T1000 (cell line): ENCODE measurements around the gene USP22.
"Not testable (repeated sequence)": the region's sequence is repeated elsewhere in the genome, so short reads cannot be mapped to it uniquely, and the experiment has no call there.

Experiments
- DNase-seq: peaks from one replicate; lab custom pipeline; 2025; ENCODE audit warnings: mixed read lengths; lab: John Stamatoyannopoulos, UW

Gene USP22

GRCh38 chr17:20988001-20988636, 54.7 kb downstream of the USP22 start:
- DNase-seq: no peak

GRCh38 chr17:20987511-20987910, 55.3 kb downstream of the USP22 start:
- no peak for DNase-seq

- DNase-seq: no peak
Observed at GRCh38 chr17:20986767-20987510, 55.9 kb downstream of the USP22 start.

DNA sequence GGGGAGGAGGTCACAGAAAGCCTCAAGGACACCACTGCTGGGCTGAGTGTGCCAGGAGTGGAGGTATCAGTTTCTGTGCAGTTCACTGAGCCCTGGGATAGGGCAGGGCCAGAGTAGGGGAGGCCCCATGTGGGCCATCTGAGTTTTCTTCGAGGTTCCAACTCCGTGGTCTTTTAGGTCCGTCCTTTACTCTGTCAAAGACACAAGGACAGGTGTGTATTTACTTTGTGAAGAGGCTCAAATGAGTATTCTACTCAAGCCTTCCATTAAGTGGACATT, 59.5 kb downstream of the USP22 start:
- DNase-seq: no peak

- no peak for DNase-seq
Observed at GRCh38 chr17:20982589-20983358, 60.0 kb downstream of the USP22 start.

GRCh38 chr17:20981046-20981920, 61.5 kb downstream of the USP22 start:
- DNase-seq: no peak

DNA sequence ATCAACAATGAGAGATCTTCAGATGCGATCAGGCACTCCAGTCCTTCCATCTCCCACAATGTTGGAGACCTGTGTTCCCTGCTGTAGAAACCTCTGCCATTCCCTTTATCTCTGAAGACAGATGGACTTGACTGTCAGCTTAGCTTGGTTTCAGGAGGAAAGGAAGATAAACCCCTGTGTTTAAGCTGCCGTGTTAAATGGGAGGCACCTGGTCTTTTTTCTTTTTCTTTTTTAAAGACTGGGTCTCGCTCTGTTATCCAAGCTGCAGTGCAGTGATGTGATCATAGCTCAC, 63.1 kb downstream of the USP22 start:
- DNase-seq: no peak

GRCh38 chr17:20979007-20979791, 63.6 kb downstream of the USP22 start:
- DNase-seq: not testable (repeated sequence)

- DNase-seq: not testable (repeated sequence)
Observed at GRCh38 chr17:20977609-20978253, 65.1 kb downstream of the USP22 start.

DNA sequence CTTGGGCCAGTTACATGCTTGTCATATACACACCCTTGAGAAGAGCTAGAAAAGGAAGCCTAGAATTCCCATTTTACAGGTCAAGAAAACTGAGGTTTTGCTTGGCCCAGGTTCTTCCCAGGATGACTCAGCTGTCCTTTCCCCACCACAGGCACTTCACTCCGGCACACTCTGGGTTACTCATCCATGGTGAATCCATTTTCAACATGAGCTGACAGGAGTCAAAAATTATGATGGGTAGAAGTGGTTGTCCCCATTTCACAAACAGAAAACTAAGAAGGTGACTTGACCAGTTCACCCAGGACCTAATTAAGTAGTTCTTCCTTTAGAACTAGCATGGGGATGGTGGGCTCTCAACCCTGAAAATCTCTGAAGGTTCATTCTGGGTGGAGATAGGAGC, 67.2 kb downstream of the USP22 start:
- no peak for DNase-seq

- no peak for DNase-seq
Observed at GRCh38 chr17:20970329-20970728, 72.5 kb downstream of the USP22 start.

DNA sequence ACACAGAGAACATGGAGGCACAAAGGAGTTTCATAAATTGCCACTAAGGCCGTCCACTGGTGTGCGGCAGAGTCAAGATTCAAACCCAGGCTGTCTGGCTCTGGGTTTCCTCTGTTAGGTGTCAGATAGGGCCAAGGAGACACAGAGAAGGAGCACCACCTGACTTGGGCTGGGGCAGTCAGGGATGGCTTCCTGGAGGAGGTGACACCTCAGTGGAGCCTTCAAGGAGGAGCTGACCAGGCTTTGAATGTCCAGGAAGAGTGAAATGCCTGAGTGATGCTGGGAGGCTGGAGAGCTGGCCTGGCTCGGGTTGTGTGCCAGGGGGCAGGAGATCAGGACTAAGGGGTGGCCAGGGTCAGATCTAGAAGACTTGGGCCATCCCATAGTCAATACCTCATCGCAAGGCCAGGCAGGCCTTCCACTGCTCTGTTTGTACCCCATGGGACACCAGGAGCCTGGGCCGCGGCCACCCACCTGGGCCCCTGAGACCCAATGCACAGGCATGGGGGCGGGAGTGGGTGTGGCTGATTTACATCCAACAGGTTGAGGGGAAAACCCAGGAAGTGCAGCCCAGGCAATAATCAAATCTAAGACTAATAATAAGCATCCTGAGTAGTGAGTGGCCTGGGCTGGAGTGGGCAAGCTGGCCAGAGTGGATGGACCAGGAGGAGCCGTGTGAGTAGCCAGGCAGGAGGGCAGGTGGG, 73.7 kb downstream of the USP22 start:
- DNase-seq: no peak

DNA sequence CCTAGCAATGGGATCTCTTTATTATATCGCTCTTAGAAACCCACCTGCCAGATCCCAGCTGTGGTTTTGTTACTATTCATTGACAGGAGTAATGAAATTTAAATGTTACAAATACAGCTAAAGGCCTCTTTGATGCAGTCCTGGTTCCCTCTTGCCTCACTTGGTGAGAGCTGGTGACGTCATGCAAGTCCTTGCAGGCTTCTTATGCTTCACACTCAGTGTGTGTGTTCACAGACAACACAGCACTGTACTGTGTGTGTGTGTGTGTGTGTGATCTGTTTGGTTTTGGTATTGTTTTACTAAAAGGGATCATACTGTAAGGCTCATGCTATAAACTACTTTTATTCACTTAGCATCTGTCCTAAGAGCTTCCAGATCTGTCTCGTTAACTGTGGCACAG, 75.0 kb downstream of the USP22 start:
- no peak for DNase-seq

- no peak for DNase-seq
Observed at GRCh38 chr17:20966870-20967269, 75.9 kb downstream of the USP22 start.

- DNase-seq: no peak
Observed at GRCh38 chr17:20965492-20965891, 77.3 kb downstream of the USP22 start.

- DNase-seq: no peak
Observed at GRCh38 chr17:20961586-20961985, 81.2 kb downstream of the USP22 start.

DNA sequence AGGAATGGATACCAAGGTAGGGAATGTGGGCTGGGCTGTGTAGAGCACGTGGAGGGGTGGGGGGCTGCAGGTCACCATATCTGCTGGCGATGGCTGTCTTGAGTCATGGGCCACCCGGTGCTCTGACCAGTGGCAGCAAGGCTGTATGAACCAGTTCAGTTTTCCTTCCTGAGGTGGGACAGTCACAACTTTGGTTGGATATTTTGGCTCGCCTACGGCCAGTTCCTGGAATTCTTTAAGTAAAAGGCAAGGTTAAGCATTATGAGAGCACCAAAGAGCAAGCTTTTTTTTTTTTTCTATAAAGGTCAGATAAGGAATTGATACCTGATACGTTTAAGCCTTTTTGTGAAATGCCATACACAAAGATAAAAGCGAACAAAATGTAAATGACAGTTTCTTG, 81.9 kb downstream of the USP22 start:
- DNase-seq: no peak

- DNase-seq: no peak
Observed at GRCh38 chr17:20955427-20956323, 87.1 kb downstream of the USP22 start.

- no peak for DNase-seq
Observed at GRCh38 chr17:20954794-20955193, 88.0 kb downstream of the USP22 start.
